GM12878 (cell line): ENCODE results near the gene ZC3H8. TPM values are rescaled to one million over a fixed set of nuclear protein-coding genes. Genes with fewer than 3 reads are reported as not detected.

ENCODE experiments used
- ATAC-seq: fragments of 200-7000 bp; cut with Tn5 transposase; 3 replicates; pipeline ENCODE4 v1.9.1; 2020; ENCODE audit warnings: mild to moderate bottlenecking, moderate library complexity
- BruUV-seq: library from RNA; stranded (reverse); fragments of 400-500 nt; replicated peaks from 2 replicates; lab custom pipeline; 2021; lab: Mats Ljungman, UMichigan
- CTCF ChIA-PET: fragments of 300-600 bp; sonication (Branson Sonifier 250); formaldehyde crosslinking; extraction: SDS; loops from one replicate; lab custom pipeline; 2021; ENCODE audit warnings: inconsistent platforms; lab: Yijun Ruan, JAX
- POLR2A ChIA-PET: fragments of 350-600 bp; formaldehyde crosslinking; extraction: SDS; loops from one replicate; lab custom pipeline; 2021; ENCODE audit warnings: inconsistent platforms; lab: Charles Lee
- RAD21 ChIA-PET: fragments of 300-600 bp; sonication (Branson Sonifier 250); formaldehyde crosslinking; loops from one replicate; lab custom pipeline; 2023; ENCODE audit warnings: antibody characterized with exemption; ENCODE audit not compliant: unreplicated experiment; lab: Charles Lee
- SMC1A ChIA-PET: fragments of 300-600 bp; sonication (Branson Sonifier 250); formaldehyde crosslinking; loops from one replicate; lab custom pipeline; 2023; ENCODE audit not compliant: unreplicated experiment, uncharacterized antibody; lab: Charles Lee
- DNase-seq: peaks from one replicate; pipeline ENCODE4 v3.0.0-alpha.2; 2011; ENCODE audit warnings: low read depth, low spot score
- FAIRE-seq: peaks from 3 replicates; lab custom pipeline; 2011; peaks lifted over from hg19 to GRCh38; lab: Jason Lieb, UNC
- H2AFZ ChIP-seq: 2 replicates; pipeline ENCODE4 v1.6.0; 2011; ENCODE audit warnings: low read depth, low read length, control low read depth; ENCODE audit not compliant: control insufficient read depth
- H3K27ac ChIP-seq: 2 replicates; pipeline ENCODE4 v1.5.1; 2011; ENCODE audit warnings: control low read depth; ENCODE audit not compliant: control insufficient read depth, insufficient read depth
- H3K27me3 ChIP-seq, 2 experiments: replicated peaks in 1 of 2; 2 replicates each; pipeline versions ENCODE4 v1.6.0 to v1.6.1; 2011; ENCODE audit warnings: low read length in 1 of 2; ENCODE audit not compliant: control insufficient read depth in 2 of 2, insufficient read depth in 2 of 2
- H3K36me3 ChIP-seq, 2 experiments: 2 replicates each; pipeline ENCODE4 v1.5.1; 2011; ENCODE audit warnings: low read length in 1 of 2; ENCODE audit not compliant: control insufficient read depth in 2 of 2, insufficient read depth in 2 of 2
- H3K4me1 ChIP-seq: 2 replicates; pipeline ENCODE4 v1.6.1; 2011; ENCODE audit warnings: mild to moderate bottlenecking, low read length, moderate library complexity, mixed read lengths; ENCODE audit not compliant: control insufficient read depth, insufficient read depth
- H3K4me2 ChIP-seq: 2 replicates; pipeline ENCODE4 v1.6.0; 2011; ENCODE audit warnings: control low read depth; ENCODE audit not compliant: control insufficient read depth, insufficient read depth
- H3K4me3 ChIP-seq: fragments of 200-600 bp; sonication (generic); 2 replicates; pipeline ENCODE4 v1.5.1; 2016
- H3K79me2 ChIP-seq: 2 replicates; pipeline ENCODE4 v1.6.0; 2011; ENCODE audit warnings: low read length; ENCODE audit not compliant: control insufficient read depth, insufficient read depth
- H3K9ac ChIP-seq: 2 replicates; pipeline ENCODE4 v1.8.0; 2011; ENCODE audit warnings: low read length, control low read depth, mixed read lengths; ENCODE audit not compliant: control insufficient read depth, insufficient read depth
- H3K9me3 ChIP-seq: replicated peaks from 3 replicates; pipeline ENCODE4 v1.5.1; 2011; ENCODE audit warnings: mild to moderate bottlenecking, low read length; ENCODE audit not compliant: control insufficient read depth, insufficient read depth
- H4K20me1 ChIP-seq: 2 replicates; pipeline ENCODE4 v1.6.0; 2011; ENCODE audit not compliant: control insufficient read depth, insufficient read depth
- ASH2L ChIP-seq: fragments of 300-600, 200-600 bp; sonication (generic); IDR thresholded peaks from 2 replicates; pipeline ENCODE4 v1.6.1; 2017; ENCODE audit warnings: low read depth, mild to moderate bottlenecking, borderline replicate concordance
- BRCA1 ChIP-seq: IDR thresholded peaks from 2 replicates; pipeline ENCODE4 v1.6.1; 2011; ENCODE audit warnings: low read depth, low read length, improper control_type of control experiment
- HCFC1 ChIP-seq: fragments of 150-350 bp; IDR thresholded peaks from 2 replicates; pipeline ENCODE4 v1.6.1; 2014; ENCODE audit warnings: low read length
- PAX8 ChIP-seq: fragments of 450-650 bp; IDR thresholded peaks from 2 replicates; pipeline ENCODE4 v1.6.1; 2017; ENCODE audit warnings: mild to moderate bottlenecking, moderate library complexity
- RBBP5 ChIP-seq: fragments of 200-600 bp; sonication (generic); conservative IDR thresholded peaks from 2 replicates; pipeline ENCODE4 v1.6.1; 2016
- SREBF1 ChIP-seq: IDR thresholded peaks from 2 replicates; pipeline ENCODE4 v1.6.1; 2012; ENCODE audit warnings: mild to moderate bottlenecking, low read length
- TARDBP ChIP-seq: IDR thresholded peaks from 2 replicates; pipeline ENCODE4 v1.6.1; 2016; ENCODE audit warnings: borderline replicate concordance
- YBX1 ChIP-seq: fragments of 450-650 bp; IDR thresholded peaks from 2 replicates; pipeline ENCODE4 v1.6.1; 2016; ENCODE audit warnings: antibody characterized with exemption
- ZBED1 ChIP-seq: IDR thresholded peaks from 2 replicates; pipeline ENCODE4 v1.6.1; 2016; ENCODE audit warnings: borderline replicate concordance
- ZNF274 ChIP-seq: IDR thresholded peaks from one replicate; pipeline ENCODE4 v1.8.0; 2011; ENCODE audit not compliant: insufficient read length, insufficient read depth
- ZNF622 ChIP-seq: fragments of 450-650 bp; IDR thresholded peaks from 2 replicates; pipeline ENCODE4 v1.6.1; 2017; ENCODE audit warnings: mild to moderate bottlenecking, inconsistent platforms
- WGBS: methylation state at CpG from one replicate; pipeline ENCODE4 v1.1.6; 2016; ENCODE audit warnings: low lambda C conversion rate; ENCODE audit not compliant: insufficient replicate concordance, insufficient coverage; ENCODE audit errors: missing lambda C conversion rate; 5-methylcytosine and 5-hydroxymethylcytosine counted together
- in situ Hi-C: fragments of 300-500 bp; cut with MboI; formaldehyde crosslinking; loops from 9 replicates; pipeline ENCODE4 v1.14.3; 2018; ENCODE audit warnings: mixed read lengths
- intact Hi-C: fragments of 100-400 bp; cut with micrococcal nuclease; formaldehyde crosslinking; loops from one replicate; pipeline ENCODE4 v1.14.2; 2022; ENCODE audit not compliant: unreplicated experiment
- polyA plus RNA-seq, 11 experiments: library from polyadenylated mRNA; depleted of rRNA in 4 of 11; unstranded in 6 of 11; stranded (reverse) in 5 of 11; fragments of >200 nt; fragmentation: Nextera tagmentation in 4 of 11; fragmentation: Illumina TruSeq in 1 of 11; extraction: Ambion mirVana in 4 of 11; extraction: Trizol in 1 of 11; gene quantifications; 1 replicate in 1 of 11; 2 replicates in 10 of 11; pipeline versions ENCODE4 v1.2.1 to v1.2.3, GENCODE V29; 2011 to 2016; ENCODE audit warnings: inconsistent platforms in 2 of 11, missing spikeins in 2 of 11, low read depth in 1 of 11
- total RNA-seq, 4 experiments: library from RNA; depleted of rRNA in 3 of 4; stranded (reverse); fragments of >200 nt in 3 of 4; fragmentation: Illumina TruSeq in 1 of 4; extraction: Trizol in 1 of 4; gene quantifications; 2 replicates each; pipeline versions ENCODE4 v1.2.1 to v1.2.3, GENCODE V29; 2013 to 2021
- TF ChIP-seq, protein P1 (sequence below): IDR thresholded peaks from 2 replicates; pipeline ENCODE4 v1.6.1; 2011; ENCODE audit warnings: low read depth, low read length, improper control_type of control experiment, borderline replicate concordance

The ZC3H8 gene
- total and polyA plus RNA-seq, 10 of the 15 experiments (the other 5 are each of a cell fraction or from before 2014, with no cell fraction given) = 9.9 to 28.4 (median 19.5) TPM

GRCh38 chr2:112185131-112185530, 69.7 kb downstream of the ZC3H8 start:
- no peak overlapping the region for H2AFZ ChIP-seq
- peaks cover 8% of the 10 kb centered on the region for H3K4me1 ChIP-seq
- H3K27me3 ChIP-seq = peaks cover 0 to 7% of the 10 kb centered on the region in 2 experiments
- whole genome bisulfite sequencing = 66% methylated on average over 9 of the region's 9 CpGs
- ChIA-PET CTCF (no interaction called here), POLR2A (no interaction called here), RAD21 (no interaction called here), SMC1A (no interaction called here)
- intact Hi-C loops (no loop called here), in situ Hi-C loops (no loop called here)
- DNase-seq (no peak), ATAC-seq (no peak), FAIRE-seq (no peak)
- H3K36me3 ChIP-seq = no peaks in the 10 kb centered on the region
- H4K20me1 ChIP-seq = no peaks in the 10 kb centered on the region
- H3K4me3 ChIP-seq = no peak overlapping the region
- no peak overlapping the region for H3K9ac ChIP-seq
- H3K79me2 ChIP-seq = no peaks in the 10 kb centered on the region
- no peaks in the 10 kb centered on the region; the same call in 2 of the 3 replicates for H3K9me3 ChIP-seq
- H3K4me2 ChIP-seq = no peak overlapping the region
- TF ChIP-seq BRCA1 = no peak
- TF ChIP-seq ASH2L = no peak
- TF ChIP-seq SREBF1 = no peak
- TF ChIP-seq PAX8 = no peak
- TF ChIP-seq ZNF274 = no peak
- no peak for TF ChIP-seq YBX1
- TF ChIP-seq, protein P1, sequence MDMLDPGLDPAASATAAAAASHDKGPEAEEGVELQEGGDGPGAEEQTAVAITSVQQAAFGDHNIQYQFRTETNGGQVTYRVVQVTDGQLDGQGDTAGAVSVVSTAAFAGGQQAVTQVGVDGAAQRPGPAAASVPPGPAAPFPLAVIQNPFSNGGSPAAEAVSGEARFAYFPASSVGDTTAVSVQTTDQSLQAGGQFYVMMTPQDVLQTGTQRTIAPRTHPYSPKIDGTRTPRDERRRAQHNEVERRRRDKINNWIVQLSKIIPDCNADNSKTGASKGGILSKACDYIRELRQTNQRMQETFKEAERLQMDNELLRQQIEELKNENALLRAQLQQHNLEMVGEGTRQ = no peak
- no peak for TF ChIP-seq ZBED1
- TF ChIP-seq ZNF622 = no peak
- BruUV-seq = no TSS peak
- no peak overlapping the region for H3K27ac ChIP-seq

DNA sequence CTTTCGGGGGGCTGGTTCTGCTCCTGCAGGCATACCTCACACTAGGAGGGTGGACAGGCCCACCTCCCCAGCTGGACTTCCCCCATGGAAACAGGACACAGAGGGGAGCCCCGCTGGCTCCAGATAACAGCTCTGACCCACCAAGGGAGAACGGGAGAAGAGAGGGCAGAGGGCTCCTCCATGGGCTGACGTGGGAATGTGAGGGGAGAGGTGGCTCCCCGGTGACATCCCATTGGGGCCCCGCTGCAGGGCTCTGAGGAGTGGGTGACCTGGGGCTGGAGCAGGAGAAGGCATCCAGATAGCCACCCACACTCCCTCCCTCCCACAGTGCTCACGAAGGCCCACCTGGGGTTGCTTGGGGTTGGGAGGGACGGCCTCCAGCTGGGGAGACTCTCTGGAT, 70.7 kb downstream of the ZC3H8 start:
- Histone ChIP-seq H4K20me1 (no peaks in the 10 kb centered on the region), H3K4me1 (peaks cover 8% of the 10 kb centered on the region), H3K9ac (no peak overlapping the region), H2AFZ (no peak overlapping the region), H3K79me2 (no peaks in the 10 kb centered on the region), H3K27ac (no peak overlapping the region), H3K27me3 (peaks cover 0 to 7% of the 10 kb centered on the region in 2 experiments), H3K9me3 (no peaks in the 10 kb centered on the region; the same call in 2 of the 3 replicates), H3K36me3 (no peaks in the 10 kb centered on the region), H3K4me3 (no peak overlapping the region), H3K4me2 (no peak overlapping the region)
- TF ChIP-seq RBBP5 (no peak), TARDBP (no peak), HCFC1 (no peak)
- ChIA-PET RAD21 (no interaction called here), CTCF (no interaction called here), POLR2A (no interaction called here), SMC1A (no interaction called here)
- 66% methylated on average over 8 of the region's 8 CpGs for WGBS
- DNase-seq = no peak
- no peak for FAIRE-seq
- ATAC-seq = no peak
- intact Hi-C loops (no loop called here), in situ Hi-C loops (no loop called here)
- BruUV-seq = no TSS peak
